ENCODE data around the gene TTC31.

Gene TTC31

DNA sequence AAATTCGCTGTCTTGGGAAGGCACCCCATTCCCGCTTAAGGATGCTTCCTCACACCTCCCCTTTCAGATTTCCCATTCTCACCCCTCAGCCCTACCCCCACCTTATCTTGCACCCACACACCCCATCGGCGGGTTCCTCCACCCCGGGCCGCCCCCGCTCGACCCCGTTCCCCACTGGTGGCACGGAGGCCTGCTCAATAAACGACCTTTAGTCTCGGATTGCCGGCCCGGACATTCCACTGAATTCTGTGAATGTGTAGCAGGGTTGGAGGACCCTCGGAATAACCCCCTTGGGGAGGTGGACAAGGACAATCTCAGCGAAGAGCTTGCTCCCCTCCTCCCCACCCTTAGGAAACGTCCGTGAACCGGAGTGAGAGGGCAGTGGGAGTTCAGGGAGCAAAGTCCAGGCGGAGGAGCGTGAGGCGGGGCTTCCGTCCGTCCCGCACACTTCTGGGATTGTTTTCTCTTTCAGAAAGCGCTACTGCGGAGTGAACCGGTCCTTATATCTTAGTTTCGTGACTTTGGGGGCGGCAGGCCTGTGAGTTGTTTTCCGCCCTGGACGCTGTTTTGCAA is 19.4 kb downstream of the TTC31 start:
- TF ChIP-seq, protein P1, sequence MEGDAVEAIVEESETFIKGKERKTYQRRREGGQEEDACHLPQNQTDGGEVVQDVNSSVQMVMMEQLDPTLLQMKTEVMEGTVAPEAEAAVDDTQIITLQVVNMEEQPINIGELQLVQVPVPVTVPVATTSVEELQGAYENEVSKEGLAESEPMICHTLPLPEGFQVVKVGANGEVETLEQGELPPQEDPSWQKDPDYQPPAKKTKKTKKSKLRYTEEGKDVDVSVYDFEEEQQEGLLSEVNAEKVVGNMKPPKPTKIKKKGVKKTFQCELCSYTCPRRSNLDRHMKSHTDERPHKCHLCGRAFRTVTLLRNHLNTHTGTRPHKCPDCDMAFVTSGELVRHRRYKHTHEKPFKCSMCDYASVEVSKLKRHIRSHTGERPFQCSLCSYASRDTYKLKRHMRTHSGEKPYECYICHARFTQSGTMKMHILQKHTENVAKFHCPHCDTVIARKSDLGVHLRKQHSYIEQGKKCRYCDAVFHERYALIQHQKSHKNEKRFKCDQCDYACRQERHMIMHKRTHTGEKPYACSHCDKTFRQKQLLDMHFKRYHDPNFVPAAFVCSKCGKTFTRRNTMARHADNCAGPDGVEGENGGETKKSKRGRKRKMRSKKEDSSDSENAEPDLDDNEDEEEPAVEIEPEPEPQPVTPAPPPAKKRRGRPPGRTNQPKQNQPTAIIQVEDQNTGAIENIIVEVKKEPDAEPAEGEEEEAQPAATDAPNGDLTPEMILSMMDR (IDR thresholded peaks at IDR 0.05; ENCODE audit: insufficient read depth, low read length, missing control alignments), result no peak
- ChIA-PET CTCF (interaction anchor here (1.2 to 13.6 kb wide), 4 partner anchors 9 to 85 kb away, joined by 3 to 202 read pairs (median 22); partner anchors contain the start of genes CCDC142 and TTC31), POLR2A (no interaction called here)
- DNase-seq (ENCODE audit: low read depth, low spot score), result no peak
- H3K4me3 ChIP-seq (ENCODE audit: low read depth, low read length), result peak overlapping the region; percentile 64

DNA sequence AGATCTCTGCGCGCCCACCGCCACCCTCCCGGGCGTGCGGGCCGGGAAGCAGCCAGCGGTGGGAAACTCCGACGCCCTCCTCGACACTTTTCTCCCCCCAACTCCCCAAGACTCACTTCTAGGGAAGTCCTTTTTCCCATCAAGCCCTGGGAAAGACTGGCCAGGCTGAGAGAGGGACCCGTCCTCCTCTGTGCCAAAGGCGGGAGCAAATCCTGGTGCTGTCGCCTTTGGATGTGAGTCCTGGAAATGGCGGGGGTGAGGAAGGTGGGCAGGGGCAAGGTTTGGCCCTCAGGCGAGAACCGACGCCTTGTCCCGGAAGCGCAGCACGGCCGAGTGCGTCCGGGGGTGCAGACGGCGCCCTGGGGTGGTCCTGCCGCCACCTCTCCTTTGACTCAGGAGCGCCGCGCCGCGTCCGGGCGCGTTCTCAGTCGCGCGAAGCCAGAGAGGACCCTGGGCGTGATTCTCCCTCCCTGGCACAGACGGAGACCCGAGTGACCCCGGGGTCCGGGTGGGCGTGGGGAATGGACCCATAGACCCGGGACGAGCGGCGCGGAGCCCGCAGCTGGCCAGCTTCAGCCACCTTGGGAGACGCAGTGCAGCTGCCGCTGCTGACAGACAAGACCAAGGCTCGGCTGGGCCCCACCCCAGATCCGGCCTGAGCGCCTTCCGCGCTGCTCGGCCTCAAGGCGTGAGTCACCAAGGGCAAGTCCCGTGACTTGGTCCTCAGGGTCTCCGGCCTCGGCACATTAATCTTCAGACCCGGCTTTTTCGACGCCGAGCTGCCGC is 20.0 kb downstream of the TTC31 start:
- ChIA-PET CTCF (interaction anchor here (1.0 to 13.6 kb wide), 4 partner anchors 10 to 84 kb away, joined by 3 to 202 read pairs (median 20); partner anchors contain the start of genes CCDC142 and TTC31), POLR2A (interaction anchor here (0.6 to 1.5 kb wide), 7 partner anchors 20 to 87 kb away, joined by 3 to 11 read pairs (median 3); partner anchors contain the start of genes AUP1, CCDC142, DQX1 and HTRA2)
- H3K4me3 ChIP-seq (ENCODE audit: low read depth, low read length), result peak overlapping the region; percentile 64
- DNase-seq (ENCODE audit: low read depth, low spot score), result no peak
- TF ChIP-seq, protein P1 (IDR thresholded peaks at IDR 0.05; ENCODE audit: insufficient read depth, low read length, missing control alignments), result peak; percentile 55

DNA sequence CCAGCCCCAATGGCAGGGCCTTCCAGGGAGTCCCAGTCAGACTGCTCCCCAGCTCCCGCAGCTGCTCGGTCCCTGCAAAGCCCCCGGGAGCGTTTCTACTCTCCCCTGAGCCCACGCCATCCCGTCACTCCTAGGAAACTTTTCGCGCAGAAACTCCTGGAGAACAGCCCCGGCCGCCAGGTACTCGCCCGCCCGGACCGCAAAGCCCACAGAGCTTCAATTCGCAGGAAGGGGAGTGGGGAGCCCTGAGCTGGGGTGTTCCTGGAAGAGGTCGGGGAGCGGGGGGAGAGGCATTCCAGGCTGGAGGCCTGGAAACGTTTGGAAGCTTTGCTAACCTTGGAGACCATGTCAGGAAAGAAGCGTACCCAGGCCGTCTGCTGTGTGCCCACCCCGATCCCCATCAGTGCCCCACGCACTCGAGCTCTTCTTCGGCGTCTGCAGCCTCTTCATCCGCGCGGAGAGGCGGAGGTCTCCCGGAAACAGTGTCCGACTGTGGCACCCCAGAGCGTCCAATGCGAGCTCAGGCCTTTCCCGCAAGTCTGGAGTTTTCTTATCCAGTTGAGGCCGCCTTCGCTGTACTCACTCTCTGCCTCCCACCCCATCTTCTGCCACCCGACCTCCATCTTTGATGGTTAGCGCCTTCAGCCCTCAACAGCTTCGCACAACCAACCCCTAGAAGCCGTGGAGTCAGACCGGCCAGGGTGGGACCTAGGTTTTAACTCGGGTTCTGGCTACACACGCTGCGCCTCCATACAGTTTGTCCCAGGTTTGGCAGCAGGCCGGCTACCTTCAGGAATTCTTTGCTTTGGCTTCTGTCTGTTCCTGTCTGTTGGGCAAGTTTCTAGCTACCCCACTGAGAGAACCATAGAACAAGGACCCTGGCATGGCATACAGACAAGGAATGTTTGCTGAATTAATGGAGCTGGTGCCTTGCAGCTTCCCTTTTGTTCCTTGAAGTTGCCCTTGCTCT is 20.9 kb downstream of the TTC31 start:
- CTCF ChIA-PET, result interaction anchor here (0.6 to 13.6 kb wide), 6 partner anchors 9 to 140 kb away, joined by 3 to 202 read pairs (median 8); partner anchors contain the start of genes CCDC142 and TTC31
- peak overlapping the region; percentile 64 for H3K4me3 ChIP-seq (ENCODE audit: low read depth, low read length)
- TF ChIP-seq, protein P1 (IDR thresholded peaks at IDR 0.05; ENCODE audit: insufficient read depth, low read length, missing control alignments), result no peak
- POLR2A ChIA-PET, result interaction anchor here (0.6 to 1.5 kb wide), 7 partner anchors 21 to 86 kb away, joined by 3 to 11 read pairs (median 3); partner anchors contain the start of genes AUP1, CCDC142, DQX1 and HTRA2
- DNase-seq (ENCODE audit: low read depth, low spot score), result no peak

DNA sequence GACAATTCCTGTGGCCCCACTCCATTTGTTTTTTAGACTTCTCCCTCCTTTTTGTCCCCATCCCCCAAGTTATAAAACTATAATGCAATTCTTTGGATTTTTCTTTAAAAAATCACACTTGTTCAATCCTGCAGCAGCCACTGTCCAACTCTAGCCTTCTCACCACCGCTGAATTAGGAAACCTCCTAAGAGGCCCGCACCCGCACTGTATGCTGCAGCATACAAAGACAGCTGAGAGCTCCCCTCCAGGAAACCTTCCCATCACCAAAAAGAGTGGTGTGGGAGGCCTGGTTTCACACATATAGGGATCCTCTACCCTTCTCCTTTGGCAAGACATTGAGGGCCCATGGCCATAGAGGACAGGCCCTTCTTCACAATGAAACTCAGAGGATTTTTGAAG is 21.7 kb downstream of the TTC31 start:
- no peak overlapping the region for H3K4me3 ChIP-seq (ENCODE audit: low read depth, low read length)
- POLR2A ChIA-PET, result interaction anchor here (1.5 kb wide), 1 partner anchor 27 kb away, joined by 11 read pairs; no protein-coding TSS in a partner anchor
- TF ChIP-seq, protein P1 (IDR thresholded peaks at IDR 0.05; ENCODE audit: insufficient read depth, low read length, missing control alignments), result no peak
- no peak for DNase-seq (ENCODE audit: low read depth, low spot score)
- CTCF ChIA-PET, result interaction anchor here (0.6 to 13.6 kb wide), 5 partner anchors 22 to 139 kb away, joined by 3 to 202 read pairs (median 14); partner anchors contain the start of genes CCDC142 and TTC31

DNA sequence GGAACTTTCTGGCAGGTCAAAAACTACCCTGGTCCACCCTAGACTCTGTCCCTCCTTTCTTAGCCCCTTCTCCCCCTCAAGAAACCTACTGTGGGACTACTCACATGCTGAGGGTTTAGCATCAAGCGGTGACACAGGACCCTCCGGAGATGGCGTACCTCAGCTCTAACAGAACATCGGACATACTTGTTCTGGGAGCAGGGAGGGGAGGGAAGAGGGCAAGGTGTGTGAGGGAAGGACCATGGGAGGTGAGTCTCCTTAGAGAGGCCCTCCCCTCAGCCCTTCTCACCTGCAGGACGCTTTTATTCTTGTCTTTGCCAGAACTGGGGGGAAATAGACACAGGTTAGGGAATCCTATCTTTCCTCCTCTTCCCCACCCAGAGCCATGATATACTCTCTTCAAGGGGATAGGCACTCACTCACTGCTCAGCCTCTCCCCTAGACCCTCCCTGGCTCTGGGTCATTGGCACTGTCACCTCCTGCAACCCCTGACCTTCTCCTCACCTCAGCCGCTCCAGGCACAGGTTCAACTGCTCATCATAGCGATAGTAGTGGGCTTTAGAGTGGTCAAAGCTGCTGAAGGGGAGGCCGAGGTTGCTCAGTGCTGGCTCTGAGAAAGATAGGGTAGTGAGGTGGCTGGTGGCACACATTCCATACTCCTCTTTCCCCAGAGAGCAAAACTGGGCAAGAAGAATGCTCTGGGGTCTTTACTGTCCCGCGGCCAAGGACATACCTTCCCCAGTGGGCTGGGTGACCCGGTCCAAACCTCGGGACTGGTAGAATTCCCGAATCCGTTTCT is 22.8 kb downstream of the TTC31 start:
- POLR2A ChIA-PET, result interaction anchor here (0.7 kb wide), 1 partner anchor 681 kb away, joined by 3 read pairs; no protein-coding TSS in a partner anchor
- H3K4me3 ChIP-seq (ENCODE audit: low read depth, low read length), result peak overlapping the region; percentile 24; the same call in 1 of the 2 replicates
- TF ChIP-seq, protein P1 (IDR thresholded peaks at IDR 0.05; ENCODE audit: insufficient read depth, low read length, missing control alignments), result no peak
- no peak for DNase-seq (ENCODE audit: low read depth, low spot score)
- CTCF ChIA-PET, result interaction anchor here (0.5 to 13.6 kb wide), 7 partner anchors 22 to 276 kb away, joined by 3 to 202 read pairs (median 7); partner anchors contain the start of genes AUP1, CCDC142, HTRA2 and TTC31

Measured in AG04449 (cell line).